Smooth muscle cell (in vitro differentiated cells): ENCODE measurements around the gene ANTXR2. TPM values are rescaled to one million over a fixed set of nuclear protein-coding genes. Genes with fewer than 3 reads are reported as not detected.

Experiments used
- DNase-seq: peaks from one replicate; lab custom pipeline; 2025; ENCODE audit not compliant: unreplicated experiment; lab: John Stamatoyannopoulos, UW
- H2AFZ ChIP-seq: fragments of 200-600 bp; sonication (generic); 2 replicates; pipeline ENCODE4 v1.6.0; 2016; ENCODE audit warnings: antibody characterized with exemption, low read depth, mild to moderate bottlenecking
- H3F3A ChIP-seq: fragments of 200-600 bp; sonication (generic); 2 replicates; pipeline ENCODE4 v1.6.0; 2017; ENCODE audit warnings: antibody characterized with exemption, low read depth
- H3K27ac ChIP-seq: fragments of 200-600 bp; sonication (generic); 2 replicates; pipeline ENCODE4 v1.5.1; 2016; ENCODE audit warnings: low read depth, mild to moderate bottlenecking
- H3K27me3 ChIP-seq: fragments of 200-600 bp; sonication (generic); 2 replicates; pipeline ENCODE4 v1.6.1; 2016; ENCODE audit warnings: low read depth, mild to moderate bottlenecking
- H3K36me3 ChIP-seq: fragments of 200-600 bp; sonication (generic); 2 replicates; pipeline ENCODE4 v1.5.1; 2016; ENCODE audit warnings: low read depth
- H3K4me1 ChIP-seq: fragments of 200-600 bp; sonication (generic); 2 replicates; pipeline ENCODE4 v1.5.1; 2016; ENCODE audit warnings: low read depth
- H3K4me2 ChIP-seq: fragments of 200-600 bp; sonication (generic); 2 replicates; pipeline ENCODE4 v1.6.0; 2016; ENCODE audit warnings: mild to moderate bottlenecking
- H3K4me3 ChIP-seq: fragments of 200-600 bp; sonication (generic); 2 replicates; pipeline ENCODE4 v1.5.1; 2016; ENCODE audit warnings: mild to moderate bottlenecking
- H3K79me2 ChIP-seq: fragments of 200-600 bp; sonication (generic); 2 replicates; pipeline ENCODE4 v1.6.0; 2016; ENCODE audit warnings: low read depth, mild to moderate bottlenecking
- H3K9ac ChIP-seq: fragments of 200-600 bp; sonication (generic); 2 replicates; pipeline ENCODE4 v1.6.0; 2016; ENCODE audit warnings: low read depth
- H3K9me3 ChIP-seq: fragments of 200-600 bp; sonication (generic); replicated peaks from 2 replicates; pipeline ENCODE4 v1.5.1; 2016; ENCODE audit warnings: low read depth
- H4K20me1 ChIP-seq: fragments of 200-600 bp; sonication (generic); 2 replicates; pipeline ENCODE4 v1.6.0; 2016; ENCODE audit warnings: low read depth
- WGBS: methylation state at CpG from one replicate; pipeline ENCODE4 v1.1.7; 2016; ENCODE audit warnings: low lambda C conversion rate; 5-methylcytosine and 5-hydroxymethylcytosine counted together
- polyA plus RNA-seq: library from polyadenylated mRNA; unstranded; fragments of >200 nt; fragmentation: Nextera tagmentation; extraction: Ambion mirVana; gene quantifications from 2 replicates; pipeline ENCODE4 v1.2.1, GENCODE V29; 2016
- total RNA-seq: library from RNA; depleted of rRNA; stranded (reverse); fragments of >200 nt; gene quantifications from 2 replicates; pipeline ENCODE4 v1.2.3, GENCODE V29; 2014
- TF ChIP-seq, protein P1 (sequence below): fragments of 200-600 bp; sonication (generic); IDR thresholded peaks from 2 replicates; pipeline ENCODE4 v1.5.1; 2017; ENCODE audit warnings: borderline replicate concordance, mild to moderate bottlenecking, antibody characterized with exemption; ENCODE audit not compliant: insufficient read depth, poor library complexity, severe bottlenecking

Gene ANTXR2
- total and polyA plus RNA-seq, 2 experiments from 2014 or later: 67.6 to 74.5 TPM

DNA sequence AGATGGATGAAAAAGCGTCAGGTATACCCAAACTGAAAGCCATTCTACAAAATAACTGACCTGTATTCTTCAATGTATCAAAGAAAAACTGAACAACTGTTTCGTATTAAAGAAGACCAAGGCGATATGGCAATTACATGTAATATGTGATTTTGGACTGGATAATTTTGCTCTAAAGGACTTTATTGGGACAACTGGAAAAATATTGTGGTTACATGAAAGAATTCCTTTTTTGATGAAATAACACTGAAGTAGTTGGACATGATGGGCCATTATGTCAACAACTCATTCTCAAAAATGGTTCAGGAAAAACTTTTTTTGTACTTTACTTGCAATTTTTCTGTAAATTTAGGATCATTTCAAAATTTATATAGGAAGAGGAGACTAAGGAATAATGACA is 12.1 kb upstream of the ANTXR2 start:
- H3K27ac ChIP-seq: no peak overlapping the region
- H3K36me3 ChIP-seq: no peaks in the 10 kb centered on the region
- H3K9ac ChIP-seq: no peak overlapping the region
- H2AFZ ChIP-seq: no peak overlapping the region
- TF ChIP-seq, protein P1, sequence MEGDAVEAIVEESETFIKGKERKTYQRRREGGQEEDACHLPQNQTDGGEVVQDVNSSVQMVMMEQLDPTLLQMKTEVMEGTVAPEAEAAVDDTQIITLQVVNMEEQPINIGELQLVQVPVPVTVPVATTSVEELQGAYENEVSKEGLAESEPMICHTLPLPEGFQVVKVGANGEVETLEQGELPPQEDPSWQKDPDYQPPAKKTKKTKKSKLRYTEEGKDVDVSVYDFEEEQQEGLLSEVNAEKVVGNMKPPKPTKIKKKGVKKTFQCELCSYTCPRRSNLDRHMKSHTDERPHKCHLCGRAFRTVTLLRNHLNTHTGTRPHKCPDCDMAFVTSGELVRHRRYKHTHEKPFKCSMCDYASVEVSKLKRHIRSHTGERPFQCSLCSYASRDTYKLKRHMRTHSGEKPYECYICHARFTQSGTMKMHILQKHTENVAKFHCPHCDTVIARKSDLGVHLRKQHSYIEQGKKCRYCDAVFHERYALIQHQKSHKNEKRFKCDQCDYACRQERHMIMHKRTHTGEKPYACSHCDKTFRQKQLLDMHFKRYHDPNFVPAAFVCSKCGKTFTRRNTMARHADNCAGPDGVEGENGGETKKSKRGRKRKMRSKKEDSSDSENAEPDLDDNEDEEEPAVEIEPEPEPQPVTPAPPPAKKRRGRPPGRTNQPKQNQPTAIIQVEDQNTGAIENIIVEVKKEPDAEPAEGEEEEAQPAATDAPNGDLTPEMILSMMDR: no peak
- no peaks in the 10 kb centered on the region for H4K20me1 ChIP-seq
- no peaks in the 10 kb centered on the region for H3F3A ChIP-seq
- WGBS: 93% methylated on average over 3 of the region's 3 CpGs
- H3K27me3 ChIP-seq: peaks cover 7% of the 10 kb centered on the region
- no peak overlapping the region for H3K4me3 ChIP-seq
- DNase-seq: no peak
- H3K9me3 ChIP-seq: no peaks in the 10 kb centered on the region
- no peaks in the 10 kb centered on the region for H3K4me1 ChIP-seq
- no peaks in the 10 kb centered on the region for H3K79me2 ChIP-seq
- H3K4me2 ChIP-seq: no peak overlapping the region

GRCh38 chr4:80082693-80083092 is 9.7 kb upstream of the ANTXR2 start:
- H3K4me3 ChIP-seq: no peak overlapping the region
- no peak overlapping the region for H3K9ac ChIP-seq
- H3K36me3 ChIP-seq: no peaks in the 10 kb centered on the region
- 93% methylated on average over 2 of the region's 2 CpGs for WGBS
- no peak overlapping the region for H3K27ac ChIP-seq
- no peak overlapping the region for H3K4me2 ChIP-seq
- no peaks in the 10 kb centered on the region for H3K79me2 ChIP-seq
- TF ChIP-seq, protein P1: no peak
- H3K27me3 ChIP-seq: peaks cover 6% of the 10 kb centered on the region
- no peaks in the 10 kb centered on the region for H3K9me3 ChIP-seq
- H3F3A ChIP-seq: no peaks in the 10 kb centered on the region
- H3K4me1 ChIP-seq: no peaks in the 10 kb centered on the region
- DNase-seq: no peak
- H4K20me1 ChIP-seq: no peaks in the 10 kb centered on the region
- no peak overlapping the region for H2AFZ ChIP-seq

- DNase-seq: no peak
- no peaks in the 10 kb centered on the region for H3K36me3 ChIP-seq
- H3K27me3 ChIP-seq: peaks cover 6% of the 10 kb centered on the region
- no peak overlapping the region for H2AFZ ChIP-seq
- H4K20me1 ChIP-seq: no peaks in the 10 kb centered on the region
- WGBS: 77% methylated on average over 4 of the region's 4 CpGs
- H3K4me2 ChIP-seq: no peak overlapping the region
- no peaks in the 10 kb centered on the region for H3K9me3 ChIP-seq
- no peaks in the 10 kb centered on the region for H3K4me1 ChIP-seq
- no peaks in the 10 kb centered on the region for H3F3A ChIP-seq
- TF ChIP-seq, protein P1: no peak
- H3K79me2 ChIP-seq: no peaks in the 10 kb centered on the region
- H3K27ac ChIP-seq: no peak overlapping the region
- H3K4me3 ChIP-seq: no peak overlapping the region
- no peak overlapping the region for H3K9ac ChIP-seq
These were observed 8.5 kb upstream of the ANTXR2 start for GRCh38 chr4:80081566-80081965.

- no peaks in the 10 kb centered on the region for H4K20me1 ChIP-seq
- no peaks in the 10 kb centered on the region for H3K9me3 ChIP-seq
- 96% methylated on average over 15 of the region's 15 CpGs for WGBS
- no peaks in the 10 kb centered on the region for H3K4me1 ChIP-seq
- no peaks in the 10 kb centered on the region for H3K79me2 ChIP-seq
- no peak for DNase-seq
- no peak overlapping the region for H2AFZ ChIP-seq
- peaks cover 1% of the 10 kb centered on the region for H3F3A ChIP-seq
- H3K4me3 ChIP-seq: no peak overlapping the region
- no peak overlapping the region for H3K27ac ChIP-seq
- H3K4me2 ChIP-seq: no peak overlapping the region
- TF ChIP-seq, protein P1: no peak
- H3K36me3 ChIP-seq: no peaks in the 10 kb centered on the region
- H3K9ac ChIP-seq: no peak overlapping the region
- H3K27me3 ChIP-seq: no peaks in the 10 kb centered on the region
These were observed 6.4 kb upstream of the ANTXR2 start for GRCh38 chr4:80079255-80079923.
